GM19043 (cell line): ENCODE data around the gene YIPF1.
"Not testable (repeated sequence)": the region's sequence is repeated elsewhere in the genome, so short reads cannot be mapped to it uniquely, and the experiment has no call there.

Source experiments
- ATAC-seq: cut with Tn5 transposase; IDR thresholded peaks from one replicate; pipeline ENCODE4 v1.9.1; 2021; ENCODE audit warnings: low read depth; ENCODE audit not compliant: unreplicated experiment

Gene YIPF1

DNA sequence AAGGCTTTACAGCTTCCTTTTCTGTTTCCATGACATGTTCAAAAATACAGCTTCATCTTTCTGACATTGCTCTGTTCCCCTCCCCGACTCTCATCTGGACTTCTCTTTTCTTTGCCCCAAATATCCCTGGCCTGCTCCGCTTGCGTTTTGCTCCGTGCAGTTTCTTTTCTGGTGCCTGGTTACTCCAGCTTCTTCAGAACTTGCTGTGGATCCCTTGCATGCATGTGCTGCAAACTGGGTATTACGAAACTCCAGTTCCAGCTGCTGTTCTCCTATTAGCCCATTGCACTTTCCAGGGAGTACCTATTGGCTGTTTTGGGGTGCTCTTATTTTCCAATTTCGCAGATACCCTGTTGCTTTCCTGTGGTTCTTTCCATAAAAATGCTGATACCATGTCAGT lies 41.6 kb downstream of the YIPF1 start:
- ATAC-seq: no peak

DNA sequence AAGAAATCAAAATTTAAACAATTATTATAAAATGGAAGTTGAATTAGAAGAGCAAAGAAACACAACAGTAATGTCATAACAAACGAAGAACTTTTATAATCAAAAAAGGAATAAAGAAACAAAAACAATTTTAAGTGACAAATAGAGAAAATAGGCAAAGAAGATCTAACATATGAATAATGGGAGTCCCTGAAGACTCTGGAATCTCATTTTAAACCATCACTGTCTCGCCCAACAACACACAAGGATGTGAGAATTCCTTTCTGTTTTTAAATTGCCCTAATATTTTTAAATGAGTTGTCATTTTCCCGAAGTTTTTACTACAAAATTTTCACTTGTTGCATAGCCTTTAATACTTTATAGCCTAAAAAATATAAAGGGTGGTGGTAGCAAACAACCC lies 47.2 kb downstream of the YIPF1 start:
- ATAC-seq: no peak

DNA sequence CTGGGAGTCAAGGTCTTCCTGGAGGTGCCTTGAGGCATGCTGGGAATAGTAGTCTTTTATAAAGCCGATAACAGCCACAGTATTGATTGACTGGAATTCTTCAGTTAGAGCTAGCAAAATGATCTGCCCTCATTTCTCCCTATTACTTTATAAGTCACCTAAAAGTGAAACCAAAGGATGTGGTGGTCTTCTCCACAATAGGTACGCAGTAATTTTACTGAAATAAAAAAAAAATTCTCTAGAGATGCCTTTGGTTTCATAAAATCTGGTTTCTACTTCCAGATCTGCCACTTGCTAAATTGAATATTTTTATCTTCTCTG lies 51.0 kb downstream of the YIPF1 start:
- ATAC-seq: no peak

DNA sequence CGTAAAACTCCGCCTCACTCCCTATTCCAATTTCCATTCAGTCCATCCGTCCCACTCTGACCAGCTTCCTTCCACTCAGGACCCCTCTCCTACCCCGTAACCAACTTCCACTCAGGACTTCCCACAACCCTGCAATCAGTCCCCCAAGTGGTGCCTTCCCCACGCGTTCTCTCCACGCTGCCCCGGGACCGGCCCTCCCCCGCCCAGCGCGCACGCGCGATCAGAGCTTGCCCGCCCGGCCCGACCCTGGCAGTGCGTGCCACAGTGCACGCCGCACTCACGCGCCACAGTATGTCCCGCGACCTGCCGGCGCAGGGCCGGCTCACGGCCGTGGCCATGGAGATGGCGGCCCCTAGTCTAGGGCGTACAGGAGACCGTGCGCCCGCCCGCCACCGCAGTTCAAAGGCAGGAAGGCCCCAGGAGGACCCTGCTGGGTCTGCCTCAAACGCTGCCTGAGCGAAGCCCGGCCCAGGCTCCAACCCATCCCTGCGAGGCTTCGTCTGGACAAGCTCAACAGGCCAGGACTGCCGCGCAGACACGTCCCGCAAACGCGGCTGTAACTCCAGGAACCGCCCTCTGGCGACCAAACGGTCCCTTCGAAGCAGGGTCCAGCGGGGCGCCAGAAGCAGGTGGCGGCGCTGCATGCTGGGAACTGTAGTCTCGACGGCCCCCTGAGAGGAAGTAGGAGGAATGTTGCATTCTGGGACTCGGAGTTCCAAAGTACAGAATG lies 51.5 kb downstream of the YIPF1 start, which contains the start of gene NDC1:
TSS of gene NDC1 (minus strand) at position 373 of the 730 bp plus-strand sequence. CDS start at position 338, 35 bp downstream.
- ATAC-seq: peak; percentile 81

- ATAC-seq: no peak
These were observed 52.0 kb downstream of the YIPF1 start for GRCh38 chr1:53837646-53837923.

GRCh38 chr1:53835491-53835890 lies 54.1 kb downstream of the YIPF1 start:
- ATAC-seq: no peak

DNA sequence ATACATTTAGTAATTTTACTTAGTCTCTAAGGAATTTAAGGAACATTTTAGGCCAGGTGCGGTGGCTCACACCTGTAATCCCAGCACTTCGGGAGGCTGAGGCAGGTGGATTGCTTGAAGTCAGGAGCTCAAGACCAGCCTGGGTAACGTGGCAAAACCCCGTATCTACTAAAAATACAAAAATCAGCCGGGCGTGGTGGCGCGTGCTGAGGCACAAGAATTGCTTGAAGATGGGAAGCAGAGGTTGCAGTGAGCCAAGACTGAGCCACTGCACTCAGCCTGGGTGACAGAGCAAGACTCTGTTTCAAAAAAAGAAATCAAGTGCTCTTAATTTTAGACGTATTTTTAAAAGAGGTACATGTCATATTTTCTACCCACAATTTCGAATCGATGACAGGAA lies 54.8 kb downstream of the YIPF1 start:
- ATAC-seq: no peak

- no peak for ATAC-seq
These were observed 56.2 kb downstream of the YIPF1 start for GRCh38 chr1:53833393-53833792.

- no peak for ATAC-seq
These were observed 63.2 kb downstream of the YIPF1 start for GRCh38 chr1:53826367-53826766.

GRCh38 chr1:53825306-53825705 lies 64.3 kb downstream of the YIPF1 start:
- no peak for ATAC-seq

GRCh38 chr1:53822931-53823330 lies 66.7 kb downstream of the YIPF1 start:
- ATAC-seq: no peak

DNA sequence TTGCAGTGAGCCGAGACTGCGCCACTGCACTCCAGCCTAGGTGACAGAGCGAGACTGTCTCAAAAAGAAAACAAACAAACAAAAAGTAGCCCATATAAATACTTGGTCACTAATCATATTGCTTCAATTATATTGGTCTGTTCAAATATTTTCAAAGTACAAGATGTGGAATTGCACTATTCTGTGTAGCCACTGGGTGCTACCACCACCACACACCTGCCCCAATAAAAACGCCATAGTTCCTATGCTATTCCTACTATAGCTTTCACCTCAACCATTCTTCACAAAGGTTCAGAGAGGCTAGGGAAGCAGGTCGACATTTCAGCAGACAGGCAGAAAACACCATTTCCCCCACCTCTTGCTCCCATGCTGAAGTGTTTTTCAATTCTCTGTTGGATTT lies 68.2 kb downstream of the YIPF1 start:
- no peak for ATAC-seq

DNA sequence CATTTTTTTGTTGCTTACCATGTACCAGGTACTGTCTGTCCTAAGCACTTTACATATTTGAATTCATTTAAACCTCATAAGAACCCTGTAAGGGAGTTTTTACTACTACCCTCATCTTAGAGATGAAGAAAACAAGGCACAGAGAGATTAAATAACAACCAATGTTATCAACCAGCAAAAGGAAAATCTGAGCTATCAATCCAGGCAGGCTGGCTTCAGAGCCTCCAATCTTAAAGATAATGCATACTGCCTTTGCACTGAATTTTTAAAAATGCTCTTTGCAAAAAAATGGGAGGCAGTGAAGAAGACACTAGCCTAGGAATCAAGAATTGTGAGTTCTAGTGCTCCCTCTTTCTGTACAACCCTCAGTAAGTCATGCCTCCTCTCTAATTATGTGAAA lies 70.2 kb downstream of the YIPF1 start:
- ATAC-seq: no peak

DNA sequence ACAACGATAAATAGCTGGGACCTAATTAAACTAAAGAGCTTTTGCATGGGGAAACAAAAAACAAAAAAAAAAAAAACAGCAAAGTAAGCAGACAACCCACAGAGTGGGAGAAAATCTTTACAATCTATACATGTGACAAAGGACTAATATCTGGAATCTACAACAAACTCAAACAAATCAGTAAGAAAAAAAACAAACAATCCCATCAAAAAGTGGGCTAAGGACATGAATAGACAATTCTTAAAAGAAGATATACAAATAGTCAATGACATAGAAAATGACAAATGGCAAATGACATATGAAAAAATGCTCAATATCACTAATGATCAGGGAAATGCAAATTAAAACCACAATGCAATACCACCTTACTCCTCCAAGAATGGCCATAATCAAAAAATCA lies 73.0 kb downstream of the YIPF1 start:
- not testable (repeated sequence) for ATAC-seq

- not testable (repeated sequence) for ATAC-seq
These were observed 74.1 kb downstream of the YIPF1 start for GRCh38 chr1:53815484-53815883.

GRCh38 chr1:53811414-53811851 lies 78.2 kb downstream of the YIPF1 start:
- ATAC-seq: no peak

- no peak for ATAC-seq
These were observed 79.1 kb downstream of the YIPF1 start for GRCh38 chr1:53810497-53810896.

DNA sequence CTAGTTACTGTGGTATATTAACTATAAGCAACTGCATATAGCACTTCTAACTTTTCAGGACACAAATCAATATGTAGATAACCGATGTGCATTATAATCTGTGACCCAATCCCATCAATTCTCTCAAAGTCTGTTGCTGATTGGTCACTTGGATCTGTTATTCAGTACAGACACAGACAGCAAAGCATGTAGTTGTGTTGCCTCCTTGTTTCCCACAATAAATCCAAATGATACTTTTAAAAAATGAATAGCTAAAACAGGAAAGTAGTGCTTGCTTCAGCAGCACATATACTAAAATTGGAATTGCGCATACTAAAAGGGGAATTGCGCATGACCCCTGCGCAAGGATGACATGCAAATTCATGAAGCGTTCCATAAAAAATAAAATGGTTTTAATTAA lies 79.6 kb downstream of the YIPF1 start:
- no peak for ATAC-seq

DNA sequence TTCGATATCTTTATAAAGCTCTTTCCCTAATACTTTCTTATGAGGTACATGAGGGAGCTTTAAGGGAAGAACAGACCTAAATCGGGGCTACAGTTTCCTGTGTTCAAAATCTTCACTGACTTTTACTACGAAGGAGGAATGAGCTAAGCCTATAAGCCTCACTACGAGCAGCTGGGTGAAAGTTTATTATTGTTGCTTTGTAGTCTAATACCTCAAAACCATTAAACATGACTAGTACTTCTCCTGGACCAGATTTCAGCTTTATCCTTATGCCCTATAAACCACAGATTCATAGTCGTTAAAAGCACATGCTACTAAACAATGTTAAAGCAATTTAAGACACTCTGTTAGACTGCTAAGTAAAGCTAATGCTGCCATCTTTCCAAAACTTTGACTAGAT lies 81.7 kb downstream of the YIPF1 start:
- no peak for ATAC-seq

- no peak for ATAC-seq
These were observed 84.6 kb downstream of the YIPF1 start for GRCh38 chr1:53804791-53805505.

DNA sequence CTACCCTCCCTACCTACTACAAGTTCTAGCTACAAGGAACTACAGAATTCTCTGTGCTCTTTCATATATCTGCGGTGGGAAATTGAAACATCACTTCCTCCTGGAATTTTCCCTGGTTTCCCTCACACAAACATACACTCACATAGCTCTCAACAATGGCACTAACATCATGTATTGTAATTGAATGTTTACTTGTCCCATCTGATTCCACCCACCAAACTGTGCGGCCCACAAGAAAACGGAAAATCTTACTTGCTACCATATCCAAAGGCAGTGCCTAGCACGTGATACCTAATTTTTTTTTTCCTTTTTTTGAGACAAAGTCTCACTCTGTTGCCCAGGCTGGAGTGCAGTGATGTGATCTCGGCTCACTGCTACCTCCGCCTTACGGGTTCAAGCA lies 85.4 kb downstream of the YIPF1 start:
- no peak for ATAC-seq
